Tibial nerve (tissue), 4 donors: ENCODE results near the gene LRBA.

Experiments
- EP300 ChIP-seq, 2 donors: sonication (generic); formaldehyde crosslinking; IDR thresholded peaks; one replicate each; pipeline ENCODE4 v1.6.1; 2017; ENCODE audit warnings: antibody characterized with exemption in 2 of 2, mild to moderate bottlenecking in 1 of 2
- POLR2A ChIP-seq, 2 donors: fragments of 450-650 bp; IDR thresholded peaks; one replicate each; pipeline ENCODE4 v1.6.1; 2017; ENCODE audit warnings: antibody characterized with exemption in 2 of 2, mild to moderate bottlenecking in 2 of 2, moderate library complexity in 2 of 2
- TF ChIP-seq, protein P1 (sequence below), 5 experiments: fragments of 200-600 bp in 3 of 5; fragments of 450-650 bp in 2 of 5; sonication (generic) in 3 of 5; IDR thresholded peaks; one replicate each; pipeline ENCODE4 v1.5.1; 2016 to 2019; ENCODE audit warnings: antibody characterized with exemption in 5 of 5, mild to moderate bottlenecking in 3 of 5, moderate library complexity in 2 of 5

DNA sequence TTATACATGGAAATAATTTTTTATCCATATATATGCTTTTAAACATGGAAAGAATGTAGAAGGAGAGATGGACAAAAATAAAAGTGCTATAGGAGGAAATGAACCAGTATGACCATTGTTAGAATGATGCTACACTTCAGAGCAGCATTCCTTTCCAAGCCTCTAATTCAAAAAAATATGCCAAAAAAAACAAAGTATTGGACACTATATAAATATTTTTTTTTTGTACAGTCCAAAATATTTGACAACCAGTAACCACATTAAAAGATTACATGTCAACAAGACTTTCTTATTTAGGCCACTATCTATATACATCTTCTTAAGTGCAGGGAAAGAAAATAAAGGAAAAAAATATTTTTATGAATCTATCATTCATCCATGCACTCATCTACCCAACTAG is 198.6 kb downstream of the LRBA start:
- TF ChIP-seq EP300 (IDR thresholded peaks at IDR 0.05) (no peak), POLR2A (IDR thresholded peaks at IDR 0.05) (no peak)
- TF ChIP-seq, protein P1, sequence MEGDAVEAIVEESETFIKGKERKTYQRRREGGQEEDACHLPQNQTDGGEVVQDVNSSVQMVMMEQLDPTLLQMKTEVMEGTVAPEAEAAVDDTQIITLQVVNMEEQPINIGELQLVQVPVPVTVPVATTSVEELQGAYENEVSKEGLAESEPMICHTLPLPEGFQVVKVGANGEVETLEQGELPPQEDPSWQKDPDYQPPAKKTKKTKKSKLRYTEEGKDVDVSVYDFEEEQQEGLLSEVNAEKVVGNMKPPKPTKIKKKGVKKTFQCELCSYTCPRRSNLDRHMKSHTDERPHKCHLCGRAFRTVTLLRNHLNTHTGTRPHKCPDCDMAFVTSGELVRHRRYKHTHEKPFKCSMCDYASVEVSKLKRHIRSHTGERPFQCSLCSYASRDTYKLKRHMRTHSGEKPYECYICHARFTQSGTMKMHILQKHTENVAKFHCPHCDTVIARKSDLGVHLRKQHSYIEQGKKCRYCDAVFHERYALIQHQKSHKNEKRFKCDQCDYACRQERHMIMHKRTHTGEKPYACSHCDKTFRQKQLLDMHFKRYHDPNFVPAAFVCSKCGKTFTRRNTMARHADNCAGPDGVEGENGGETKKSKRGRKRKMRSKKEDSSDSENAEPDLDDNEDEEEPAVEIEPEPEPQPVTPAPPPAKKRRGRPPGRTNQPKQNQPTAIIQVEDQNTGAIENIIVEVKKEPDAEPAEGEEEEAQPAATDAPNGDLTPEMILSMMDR (IDR thresholded peaks at IDR 0.05): no peak
